DMS53 (cell line): ENCODE measurements around the gene RCOR2.
"Not testable (repeated sequence)": the region's sequence is repeated elsewhere in the genome, so short reads cannot be mapped to it uniquely, and the experiment has no call there.

Source experiments
- DNase-seq: peaks from one replicate; lab custom pipeline; 2025; lab: John Stamatoyannopoulos, UW

RCOR2 gene

DNA sequence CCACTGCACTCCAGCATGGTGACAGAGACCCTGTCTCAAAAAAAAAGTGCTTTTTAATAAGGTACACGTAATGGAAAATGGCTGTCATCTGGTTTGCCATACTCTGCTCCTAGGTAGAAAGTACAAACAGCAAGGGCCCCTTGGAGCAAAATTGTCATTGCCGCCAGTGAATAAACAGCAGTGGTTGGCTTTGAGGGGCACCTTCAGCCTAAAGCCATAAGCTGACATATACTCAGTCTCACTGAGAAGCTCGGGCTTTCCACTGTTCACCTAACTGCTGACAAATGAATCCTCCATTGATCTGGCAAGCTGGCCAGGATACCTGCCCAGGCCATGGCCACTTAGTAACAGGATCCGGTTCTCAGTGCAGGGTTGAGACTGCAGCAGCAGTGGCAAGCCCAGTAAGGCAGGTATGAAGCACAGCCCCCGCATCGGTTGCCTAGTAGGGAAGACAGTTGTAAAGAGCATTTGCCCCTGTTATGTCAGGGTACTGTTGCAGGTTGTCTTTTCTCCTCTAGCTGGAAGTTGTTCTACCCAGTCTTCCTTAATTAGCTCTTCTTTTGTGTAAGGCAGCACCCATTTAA lies 39.2 kb downstream of the RCOR2 start:
- DNase-seq, result no peak

DNA sequence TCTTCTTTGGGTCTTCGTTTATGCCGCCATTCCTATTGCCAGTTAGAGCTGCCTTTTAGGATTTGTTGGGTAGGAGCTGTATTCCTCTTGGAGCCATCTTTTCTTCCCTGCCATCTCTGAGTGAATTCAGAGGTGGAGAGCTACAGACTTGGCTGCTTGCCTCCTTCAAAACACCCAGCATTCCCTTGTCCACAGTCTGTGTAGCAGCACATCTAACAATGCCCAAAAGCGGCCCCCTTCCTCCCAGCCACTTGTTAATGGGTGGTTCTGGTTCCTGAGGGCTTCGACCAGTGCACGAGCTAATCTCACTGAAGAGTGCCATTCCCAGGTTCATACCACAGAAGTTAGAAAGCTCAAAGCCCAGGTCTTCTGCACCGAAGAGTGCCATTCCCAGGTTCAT lies 40.3 kb downstream of the RCOR2 start:
- DNase-seq, result no peak

DNA sequence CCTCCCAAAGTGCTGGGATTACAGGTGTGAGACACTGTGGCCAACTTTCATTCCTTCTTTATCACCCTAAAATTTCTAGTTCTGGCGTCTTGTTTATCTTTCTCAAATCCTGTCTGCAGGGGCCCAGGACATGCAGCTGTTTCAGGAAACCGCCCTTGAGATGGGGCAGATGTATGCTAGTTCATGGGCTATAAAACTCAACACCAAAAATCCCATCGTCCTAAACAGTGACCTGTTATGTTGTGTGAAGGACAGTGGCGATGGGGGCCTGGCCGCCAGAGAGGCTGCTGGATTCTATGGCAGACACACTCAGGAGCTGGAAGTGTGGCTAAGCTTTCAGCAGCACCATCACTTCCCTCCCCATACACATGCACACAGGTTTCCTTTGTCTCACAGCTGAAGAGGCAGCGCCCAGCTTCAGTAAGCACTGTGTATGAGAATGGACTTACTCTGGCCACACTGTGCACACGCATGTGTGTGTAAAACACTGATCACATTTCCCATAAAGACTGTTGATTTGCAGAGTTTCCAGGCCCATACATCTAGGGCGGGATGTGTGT lies 41.4 kb downstream of the RCOR2 start:
- no peak for DNase-seq

DNA sequence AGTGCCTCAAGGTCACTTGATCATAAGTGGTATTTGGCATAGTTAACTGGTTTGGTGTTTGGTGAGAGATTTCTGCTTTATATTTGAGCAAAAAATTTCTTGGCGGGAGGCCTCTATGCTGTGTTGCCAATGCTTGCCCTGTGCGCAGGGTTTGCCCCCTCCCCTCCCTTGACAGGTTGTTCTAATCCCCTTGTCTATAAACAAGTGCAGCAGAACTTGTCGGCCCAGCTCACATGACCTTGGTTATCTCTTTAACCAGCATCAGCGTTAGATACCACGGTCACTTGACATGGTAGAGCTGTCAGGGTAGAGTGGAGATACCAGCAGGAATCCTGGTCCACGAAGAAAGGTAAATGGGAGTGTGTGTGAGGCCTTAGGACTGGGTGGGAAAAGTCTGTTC lies 42.5 kb downstream of the RCOR2 start:
- DNase-seq, result no peak

DNA sequence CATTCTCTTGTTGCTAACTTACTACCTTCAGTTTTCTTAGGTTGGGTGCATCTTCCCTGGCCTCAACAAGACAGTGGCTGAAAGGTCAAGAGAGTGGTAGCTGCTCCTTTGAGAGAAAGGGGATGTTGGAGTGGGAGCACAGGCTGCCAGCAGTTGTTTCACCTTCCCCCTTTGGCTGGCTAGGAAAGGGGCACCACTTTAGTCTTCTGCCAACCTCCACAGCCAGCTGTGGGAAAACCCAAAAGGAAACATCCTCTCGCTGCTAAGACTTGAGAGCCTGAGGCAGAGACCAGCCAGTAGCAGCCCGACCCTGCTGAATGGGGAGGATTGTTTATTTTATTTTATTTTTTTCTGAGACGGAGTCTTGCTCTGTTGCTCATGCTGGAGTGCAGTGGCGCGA lies 43.7 kb downstream of the RCOR2 start:
- DNase-seq, result no peak

DNA sequence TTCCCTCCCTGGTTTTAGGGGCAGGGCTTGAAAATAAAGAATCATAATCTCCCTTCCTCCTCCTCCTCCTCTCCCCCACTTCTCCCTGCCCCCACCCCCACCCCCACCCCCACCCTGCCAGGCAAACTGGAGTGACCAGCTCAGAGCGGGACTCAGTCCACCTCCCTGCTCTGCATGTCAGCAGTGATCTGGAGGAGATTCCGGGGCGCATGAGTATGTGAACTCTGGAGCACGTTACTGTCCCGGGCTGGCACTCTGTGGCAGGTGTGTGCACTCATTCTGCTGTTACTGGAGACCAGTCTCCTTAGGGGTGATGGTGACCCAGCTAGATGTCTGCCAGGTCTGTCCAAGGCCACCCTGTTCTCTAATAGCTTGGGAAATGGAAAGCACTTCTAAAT lies 44.2 kb downstream of the RCOR2 start:
- no peak for DNase-seq

DNA sequence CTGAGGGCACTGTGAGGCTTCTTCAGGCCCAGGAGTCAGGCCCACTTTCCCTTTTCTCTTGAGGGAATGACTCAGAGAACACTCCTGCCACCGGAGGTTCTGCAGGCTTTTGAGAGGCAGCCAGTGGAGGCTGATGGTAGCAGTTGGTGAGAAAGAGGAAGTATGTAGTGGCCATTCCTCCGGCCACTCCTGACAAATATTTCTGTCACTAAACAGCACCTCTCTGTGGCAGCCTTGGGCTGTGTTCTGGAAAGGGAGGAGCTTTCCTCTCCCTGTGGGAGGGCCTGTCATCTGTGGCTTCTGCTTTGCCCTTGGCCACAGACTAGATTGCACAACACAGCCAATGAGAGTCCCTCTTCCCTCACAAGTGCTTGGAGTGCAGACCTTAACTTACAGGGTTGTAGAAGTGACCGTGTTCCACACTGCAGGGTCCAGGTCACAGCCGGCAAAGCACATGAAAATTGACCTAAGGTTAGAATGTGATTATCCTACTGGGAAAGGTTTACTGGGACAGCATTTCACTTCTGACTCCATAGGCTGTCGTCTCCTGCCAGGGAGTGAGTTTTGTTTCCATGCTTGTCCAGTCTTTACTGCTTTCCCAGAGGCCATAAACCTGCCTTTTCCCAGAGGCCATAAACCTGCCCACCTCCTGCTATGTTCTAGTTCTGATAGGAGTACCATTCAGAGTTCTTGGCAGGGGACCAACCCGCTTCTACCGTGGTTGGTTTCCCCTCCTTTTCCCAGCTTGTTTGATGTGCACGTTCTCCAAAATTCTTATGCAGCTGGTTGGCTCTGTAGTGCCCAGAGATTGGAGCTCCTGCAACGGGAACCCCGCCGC lies 44.8 kb downstream of the RCOR2 start:
- DNase-seq, result peak; percentile 89

DNA sequence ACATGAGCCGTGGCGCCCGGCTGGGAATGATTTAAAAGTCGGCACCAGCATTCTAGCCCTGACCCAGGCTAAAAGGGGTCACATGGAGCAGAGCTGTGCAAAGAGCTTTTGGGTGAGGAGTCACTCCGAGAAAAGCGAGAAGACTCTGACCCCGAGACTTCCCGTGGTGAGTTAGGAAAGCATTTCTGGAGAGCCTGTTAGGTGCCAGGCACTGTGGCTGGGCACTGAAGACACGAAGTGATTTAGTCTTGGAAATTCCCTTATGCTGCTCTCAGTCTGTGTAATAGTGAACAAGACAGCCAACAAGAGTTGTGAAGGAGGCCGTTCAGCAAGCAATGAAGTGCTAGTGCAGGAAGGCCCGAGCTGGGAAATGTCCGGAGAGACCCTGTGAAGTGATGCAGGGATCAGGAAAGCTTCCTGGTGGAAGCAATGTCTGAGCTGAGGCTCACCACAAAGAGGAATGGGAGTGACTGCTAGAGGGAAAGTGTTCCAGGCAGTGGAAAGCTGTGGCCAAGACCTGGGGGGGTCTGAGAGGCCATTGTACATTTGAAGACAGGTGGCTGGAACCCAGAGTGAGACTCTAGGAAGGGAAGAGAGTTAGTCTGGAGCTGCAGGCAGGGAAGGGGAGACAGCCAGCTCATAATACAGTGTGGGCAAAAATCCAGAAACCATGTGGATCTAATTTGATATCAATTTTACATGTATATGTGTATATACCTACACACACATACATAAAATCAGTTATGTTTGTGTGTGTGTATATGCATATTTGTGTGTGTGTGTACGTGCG lies 46.4 kb downstream of the RCOR2 start:
- DNase-seq, result no peak

DNA sequence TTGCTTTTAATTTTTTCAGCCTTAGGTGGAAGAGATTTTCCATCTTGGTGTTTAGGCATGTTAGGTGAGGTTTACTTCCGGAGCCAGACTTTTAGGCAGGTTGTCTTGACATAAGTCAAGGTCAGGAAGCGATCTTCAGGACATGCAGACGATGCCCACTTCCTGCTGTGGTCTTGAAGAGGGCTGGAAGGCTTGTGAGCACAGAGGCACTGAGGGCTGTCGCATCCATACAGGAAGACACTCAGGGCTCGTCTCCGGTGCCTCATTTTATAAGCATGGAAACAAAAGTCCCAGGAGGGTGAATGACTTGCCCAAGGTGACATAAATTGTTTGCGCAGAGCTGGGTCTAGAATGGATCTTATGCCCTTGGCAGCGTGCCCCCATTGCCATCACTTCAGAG lies 47.3 kb downstream of the RCOR2 start:
- no peak for DNase-seq

DNA sequence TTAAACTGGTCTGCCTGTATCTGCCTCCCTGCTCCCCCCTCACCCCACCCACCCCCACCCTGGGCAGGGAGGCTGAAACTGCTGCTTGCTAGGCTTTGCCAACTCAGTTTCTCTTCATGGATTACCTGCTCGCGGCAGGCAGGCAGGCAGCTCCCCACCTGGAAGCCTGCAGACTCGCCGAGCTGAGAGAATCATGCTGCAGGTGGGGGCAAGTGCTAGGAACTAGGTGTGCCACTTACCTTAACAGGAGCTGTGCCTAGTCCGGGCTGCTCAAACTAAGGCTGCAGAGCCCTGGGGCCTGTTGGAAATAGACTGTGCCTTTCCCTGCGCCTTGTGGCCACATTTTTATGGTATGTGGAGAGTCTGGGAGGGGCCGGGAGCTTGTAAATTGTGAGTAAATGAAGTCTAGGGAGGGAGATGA lies 47.8 kb downstream of the RCOR2 start:
- no peak for DNase-seq

DNA sequence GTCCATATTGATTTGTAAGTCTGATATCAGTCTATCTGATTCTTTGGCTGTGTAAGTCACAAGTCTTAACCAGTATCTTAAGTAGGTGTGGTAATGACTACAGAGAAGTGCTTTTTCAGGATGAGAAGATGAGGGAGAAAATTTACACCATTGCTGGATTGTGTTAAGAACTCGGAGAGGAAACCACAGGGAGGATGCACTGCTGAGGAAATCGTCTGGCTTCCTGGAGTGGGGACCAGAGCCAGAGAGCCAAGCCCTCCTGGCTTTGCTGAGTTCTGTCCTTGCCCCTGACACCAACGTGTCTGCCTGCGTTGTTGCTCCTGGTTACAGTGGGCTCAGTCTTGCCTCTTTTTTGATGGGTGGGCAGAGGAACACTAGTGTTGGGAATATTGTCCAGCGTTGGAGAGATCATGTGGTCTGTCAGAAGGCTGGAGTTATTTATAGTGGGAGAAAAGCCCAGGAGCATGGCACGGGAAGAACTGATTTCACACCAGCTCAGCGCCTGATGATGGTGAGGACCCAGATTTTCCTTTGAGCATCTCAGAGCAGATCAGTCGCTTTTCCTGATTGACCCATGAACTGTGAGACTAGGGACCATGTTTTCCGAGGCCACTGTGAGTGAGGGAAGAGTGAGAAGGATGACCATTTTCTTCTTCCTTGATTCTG lies 48.4 kb downstream of the RCOR2 start:
- no peak for DNase-seq

DNA sequence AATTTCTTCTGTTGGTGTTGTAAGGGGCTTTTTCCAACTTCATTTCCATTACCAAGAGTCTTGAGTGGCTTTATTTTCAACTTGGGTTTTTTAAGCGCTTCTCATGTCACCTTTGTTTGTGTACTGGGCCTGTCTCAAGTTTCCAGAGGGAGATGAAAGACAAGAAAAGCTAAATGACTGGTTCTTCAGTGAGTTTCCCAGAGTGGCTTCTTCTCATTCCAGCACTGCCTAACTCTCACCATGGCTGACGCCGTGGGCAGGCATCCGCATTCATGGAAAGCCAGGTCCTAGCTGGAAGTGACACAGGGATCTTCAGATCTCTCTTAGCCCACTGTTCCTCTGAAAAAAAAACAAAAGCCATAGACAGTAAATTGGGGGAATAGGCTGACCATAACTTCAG lies 49.5 kb downstream of the RCOR2 start:
- no peak for DNase-seq

DNA sequence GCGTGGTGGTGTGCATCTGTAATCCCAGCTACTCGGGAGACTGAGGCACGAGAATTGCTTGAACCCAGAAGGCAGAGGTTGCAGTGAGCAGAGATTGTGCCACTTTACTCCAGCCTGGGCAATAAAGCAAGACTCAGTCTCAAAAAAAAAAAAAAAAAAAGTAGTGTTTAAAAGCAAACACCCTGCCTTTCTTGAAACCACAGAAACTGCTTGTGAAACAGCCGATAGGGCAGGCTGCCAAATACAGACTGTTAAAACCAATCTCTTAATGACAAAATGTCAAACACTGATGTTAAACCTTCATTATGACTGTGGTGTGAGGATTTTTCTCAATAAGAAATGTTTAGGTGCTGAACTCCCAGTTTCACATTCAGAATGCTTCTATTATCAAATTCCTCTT lies 50.8 kb downstream of the RCOR2 start:
- DNase-seq, result no peak

DNA sequence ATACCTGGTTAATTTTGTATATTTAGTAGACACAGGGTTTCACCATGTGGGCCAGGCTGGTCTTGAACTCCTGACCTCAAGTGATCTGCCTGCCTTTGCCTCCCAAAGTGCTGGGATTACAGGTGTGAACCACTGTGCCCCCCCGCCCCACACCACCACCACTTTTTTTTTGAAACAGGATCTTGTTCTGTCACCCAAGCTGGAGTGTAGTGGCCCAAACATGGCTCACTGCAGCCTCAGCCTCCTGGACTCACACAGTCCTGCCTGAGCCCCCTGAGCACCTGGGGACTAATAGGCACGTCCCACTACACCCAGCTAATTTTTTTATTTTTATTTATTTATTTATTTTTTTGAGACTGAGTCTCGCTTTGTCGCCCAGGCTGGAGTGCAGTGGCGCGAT lies 53.3 kb downstream of the RCOR2 start:
- DNase-seq, result not testable (repeated sequence)

DNA sequence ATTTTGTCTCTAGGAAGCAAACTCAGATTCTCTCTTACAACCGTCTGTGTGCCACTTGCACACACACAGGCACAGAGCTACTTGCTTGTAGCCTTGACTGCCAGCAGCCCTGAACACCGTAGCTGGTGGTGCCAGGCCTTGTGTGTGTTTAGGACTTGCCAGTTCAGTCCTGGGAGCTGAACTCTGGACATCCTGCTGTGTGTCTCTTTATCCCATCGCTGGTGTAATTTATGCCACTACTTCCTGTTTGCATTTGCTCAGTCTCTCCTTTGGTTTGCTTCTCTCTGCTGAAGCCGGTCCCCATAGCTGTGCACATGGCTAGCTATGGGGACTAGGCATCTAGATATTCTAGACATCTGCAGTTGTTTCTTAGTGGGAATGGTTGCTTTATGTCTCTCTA lies 54.0 kb downstream of the RCOR2 start:
- DNase-seq, result peak; percentile 70
